Endothelial cell of umbilical vein (primary cell): ENCODE measurements around the gene TNFRSF21. TPM values are rescaled to one million over a fixed set of nuclear protein-coding genes. Genes with fewer than 3 reads are reported as not detected.

Experiments used
- BruUV-seq: library from RNA; stranded (reverse); fragments of 400-500 nt; replicated peaks from 2 replicates; lab custom pipeline; 2021; lab: Mats Ljungman, UMichigan
- CTCF ChIA-PET: fragments of 300-600, 350-600 bp; sonication (Branson Sonifier 250); formaldehyde crosslinking; loops from one replicate; lab custom pipeline; 2021; ENCODE audit warnings: antibody characterized with exemption, inconsistent platforms; lab: Charles Lee
- POLR2A ChIA-PET: fragments of 300-600, 350-600 bp; sonication (Branson Sonifier 250); formaldehyde crosslinking; loops from one replicate; lab custom pipeline; 2021; ENCODE audit warnings: antibody characterized with exemption, inconsistent platforms; lab: Charles Lee
- DNase-seq: peaks from one replicate; pipeline ENCODE4 v3.0.0-alpha.2; 2011; ENCODE audit warnings: low read depth, low spot score
- FAIRE-seq: peaks from 2 replicates; lab custom pipeline; 2011; peaks lifted over from hg19 to GRCh38; lab: Jason Lieb, UNC
- H2AFZ ChIP-seq: 2 replicates; pipeline ENCODE4 v1.6.0; 2012; ENCODE audit warnings: low read depth, low read length, control low read depth, inconsistent platforms
- H3K27ac ChIP-seq: 2 replicates; pipeline ENCODE4 v1.5.1; 2011; ENCODE audit warnings: low read depth, mild to moderate bottlenecking, control low read depth, low read length, moderate library complexity; ENCODE audit not compliant: insufficient read depth
- H3K27me3 ChIP-seq, 2 experiments: 2 replicates each; pipeline versions ENCODE4 v1.6.0 to v1.6.1; 2011; ENCODE audit warnings: low read length in 2 of 2, mixed read lengths in 1 of 2; ENCODE audit not compliant: control insufficient read depth in 2 of 2, insufficient read depth in 2 of 2
- H3K36me3 ChIP-seq, 2 experiments: 2 replicates in 1 of 2; 3 replicates in 1 of 2; pipeline ENCODE4 v1.5.1; 2011; ENCODE audit warnings: low read length in 2 of 2, mild to moderate bottlenecking in 1 of 2, moderate library complexity in 1 of 2; ENCODE audit not compliant: control insufficient read depth in 2 of 2, insufficient read depth in 2 of 2; ENCODE audit errors: extremely low read depth in 1 of 2
- H3K4me1 ChIP-seq: 3 replicates; pipeline ENCODE4 v1.5.1; 2011; ENCODE audit warnings: mild to moderate bottlenecking, low read length; ENCODE audit not compliant: control insufficient read depth, insufficient read depth; ENCODE audit errors: extremely low read depth
- H3K4me2 ChIP-seq: 2 replicates; pipeline ENCODE4 v1.6.1; 2011; ENCODE audit warnings: low read length, control low read depth, mixed read lengths; ENCODE audit not compliant: insufficient read depth
- H3K4me3 ChIP-seq, 3 experiments: fragments of 200-600 bp in 1 of 3; sonication (generic), shearing (Covaris generic) in 1 of 3; replicated peaks in 1 of 3; 2 replicates each; pipeline ENCODE4 v1.5.1; 2011 to 2016; ENCODE audit warnings: control low read depth in 3 of 3, low read length in 3 of 3, mild to moderate bottlenecking in 2 of 3, inconsistent platforms in 1 of 3, low read depth in 1 of 3, moderate library complexity in 1 of 3; ENCODE audit not compliant: insufficient read depth in 1 of 3
- H3K79me2 ChIP-seq: 2 replicates; pipeline ENCODE4 v1.6.0; 2012; ENCODE audit warnings: low read length, inconsistent platforms; ENCODE audit not compliant: control insufficient read depth, insufficient read depth
- H3K9ac ChIP-seq: replicated peaks from 2 replicates; pipeline ENCODE3; 2011; ENCODE audit warnings: low read length, control low read depth; ENCODE audit not compliant: insufficient read depth; ENCODE audit errors: extremely low read depth
- H3K9me1 ChIP-seq: replicated peaks from 3 replicates; pipeline ENCODE4 v1.6.0; 2011; ENCODE audit warnings: mild to moderate bottlenecking, low read length; ENCODE audit not compliant: control insufficient read depth, insufficient read depth; ENCODE audit errors: extremely low read depth
- H3K9me3 ChIP-seq: replicated peaks from 2 replicates; pipeline ENCODE4 v1.5.1; 2012; ENCODE audit warnings: low read length, inconsistent platforms; ENCODE audit not compliant: control insufficient read depth, insufficient read depth
- H4K20me1 ChIP-seq: replicated peaks from 2 replicates; pipeline ENCODE3; 2011; ENCODE audit warnings: mild to moderate bottlenecking, low read length; ENCODE audit not compliant: control insufficient read depth, insufficient read depth; ENCODE audit errors: extremely low read depth
- EZH2 ChIP-seq: IDR thresholded peaks from 2 replicates; pipeline ENCODE4 v1.6.1; 2012; ENCODE audit warnings: borderline replicate concordance, low read depth, mild to moderate bottlenecking, moderate library complexity, low read length, inconsistent platforms; ENCODE audit not compliant: severe bottlenecking
- FOS ChIP-seq: IDR thresholded peaks from 2 replicates; pipeline ENCODE4 v1.6.1; 2011; ENCODE audit warnings: mild to moderate bottlenecking, low read length, moderate library complexity, borderline replicate concordance; ENCODE audit not compliant: insufficient read depth
- GATA2 ChIP-seq: IDR thresholded peaks from 2 replicates; pipeline ENCODE4 v1.7.0; 2011; ENCODE audit warnings: low read depth, mild to moderate bottlenecking, moderate library complexity, mixed read lengths, low read length; ENCODE audit not compliant: insufficient read length, insufficient read depth
- JUN ChIP-seq: IDR thresholded peaks from 2 replicates; pipeline ENCODE4 v1.6.1; 2011; ENCODE audit warnings: borderline replicate concordance, low read depth; ENCODE audit not compliant: insufficient read length, insufficient read depth
- MAX ChIP-seq: IDR thresholded peaks from 2 replicates; pipeline ENCODE4 v1.6.1; 2011; ENCODE audit not compliant: insufficient read depth, insufficient read length
- MYC ChIP-seq: IDR thresholded peaks from one replicate; pipeline ENCODE4 v1.6.1; 2011; ENCODE audit warnings: mild to moderate bottlenecking, low read depth, low read length
- POLR2A ChIP-seq: IDR thresholded peaks from 2 replicates; pipeline ENCODE4 v1.6.1; 2012; ENCODE audit warnings: low read depth, mild to moderate bottlenecking, control low read depth, low read length
- POLR2AphosphoS5 ChIP-seq: IDR thresholded peaks from 2 replicates; pipeline ENCODE4 v1.6.1; 2012; ENCODE audit warnings: low read depth, mild to moderate bottlenecking, control low read depth, low read length, moderate library complexity; ENCODE audit not compliant: insufficient read depth
- dilution Hi-C: fragments of 300-500 bp; cut with MboI; formaldehyde crosslinking; loops from one replicate; pipeline ENCODE4 v1.15.0; 2019; ENCODE audit warnings: low sequenced_read_pairs; ENCODE audit not compliant: extremely low pct_ligation_motif_present
- intact Hi-C: fragments of 100-400 bp; cut with micrococcal nuclease; formaldehyde crosslinking; loops from one replicate; pipeline ENCODE4 v1.10.0; 2022
- polyA plus RNA-seq, 4 experiments: library from polyadenylated mRNA; depleted of rRNA in 3 of 4; stranded (reverse) in 3 of 4; unstranded in 1 of 4; fragments of >200 nt; gene quantifications; 2 replicates each; pipeline versions ENCODE4 v1.2.1 to v1.2.3, GENCODE V29; 2011 to 2012; ENCODE audit warnings: missing spikeins in 1 of 4
- total RNA-seq: library from RNA; stranded (reverse); gene quantifications from 2 replicates; pipeline ENCODE4 v1.2.3, GENCODE V29; 2021
- TF ChIP-seq, protein P1 (sequence below), 2 donors: IDR thresholded peaks; 1 replicate in 1 of 2; 2 replicates in 1 of 2; pipeline ENCODE4 v1.5.1; 2011; ENCODE audit warnings: low read length in 2 of 2, mild to moderate bottlenecking in 2 of 2, moderate library complexity in 2 of 2, control low read depth in 1 of 2, inconsistent platforms in 1 of 2, low read depth in 1 of 2; ENCODE audit not compliant: insufficient read depth in 1 of 2; ENCODE audit errors: extremely low read depth in 1 of 2

TNFRSF21 gene
- total and polyA plus RNA-seq, 2 donors (not counting 3 experiments of a cell fraction or from before 2014, with no cell fraction given) = 26.0 to 40.6 TPM

- no peak overlapping the region for H3K4me2 ChIP-seq
- H3K27me3 ChIP-seq = no peaks in the 10 kb centered on the region
- no peak overlapping the region for H3K27ac ChIP-seq
- DNase-seq = no peak
- ChIA-PET CTCF (interaction anchor here (0.9 kb wide), 1 partner anchor 63 kb away, joined by 3 read pairs; no protein-coding TSS in a partner anchor), POLR2A (no interaction called here)
- TF ChIP-seq MAX = no peak
- TF ChIP-seq, protein P1, sequence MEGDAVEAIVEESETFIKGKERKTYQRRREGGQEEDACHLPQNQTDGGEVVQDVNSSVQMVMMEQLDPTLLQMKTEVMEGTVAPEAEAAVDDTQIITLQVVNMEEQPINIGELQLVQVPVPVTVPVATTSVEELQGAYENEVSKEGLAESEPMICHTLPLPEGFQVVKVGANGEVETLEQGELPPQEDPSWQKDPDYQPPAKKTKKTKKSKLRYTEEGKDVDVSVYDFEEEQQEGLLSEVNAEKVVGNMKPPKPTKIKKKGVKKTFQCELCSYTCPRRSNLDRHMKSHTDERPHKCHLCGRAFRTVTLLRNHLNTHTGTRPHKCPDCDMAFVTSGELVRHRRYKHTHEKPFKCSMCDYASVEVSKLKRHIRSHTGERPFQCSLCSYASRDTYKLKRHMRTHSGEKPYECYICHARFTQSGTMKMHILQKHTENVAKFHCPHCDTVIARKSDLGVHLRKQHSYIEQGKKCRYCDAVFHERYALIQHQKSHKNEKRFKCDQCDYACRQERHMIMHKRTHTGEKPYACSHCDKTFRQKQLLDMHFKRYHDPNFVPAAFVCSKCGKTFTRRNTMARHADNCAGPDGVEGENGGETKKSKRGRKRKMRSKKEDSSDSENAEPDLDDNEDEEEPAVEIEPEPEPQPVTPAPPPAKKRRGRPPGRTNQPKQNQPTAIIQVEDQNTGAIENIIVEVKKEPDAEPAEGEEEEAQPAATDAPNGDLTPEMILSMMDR (IDR thresholded peaks at IDR 0.05; ENCODE audit: extremely low read depth in 1 of 2, insufficient read depth in 1 of 2, low read depth in 1 of 2, low read length in 2 of 2) = no peak
- no peak for TF ChIP-seq JUN
- TF ChIP-seq POLR2AphosphoS5 = no peak
- no peak for TF ChIP-seq FOS
- no peak for TF ChIP-seq EZH2
- no peak for TF ChIP-seq POLR2A
- TF ChIP-seq MYC = no peak
- TF ChIP-seq GATA2 = no peak
- no peak overlapping the region for H3K9ac ChIP-seq
- no peaks in the 10 kb centered on the region for H3K9me1 ChIP-seq
- dilution Hi-C loops = no loop called here
- H3K4me3 ChIP-seq = no peak overlapping the region
- FAIRE-seq = no peak
- H4K20me1 ChIP-seq = peaks cover 5% of the 10 kb centered on the region
- H3K4me1 ChIP-seq = peaks cover 6% of the 10 kb centered on the region
- no peaks in the 10 kb centered on the region for H3K9me3 ChIP-seq
- no peak overlapping the region for H2AFZ ChIP-seq
- BruUV-seq = no TSS peak
- intact Hi-C loops = no loop called here
- peaks cover 11% of the 10 kb centered on the region for H3K79me2 ChIP-seq
- H3K36me3 ChIP-seq = peaks cover 13 to 15% of the 10 kb centered on the region in 2 experiments
Observed at GRCh38 chr6:47288267-47289090, 21.2 kb downstream of the TNFRSF21 start.
